Cardiac septum (tissue), 1 donor: Measurements from ENCODE around the gene SLC12A6. TPM values are rescaled to one million over a fixed set of nuclear protein-coding genes. Genes with fewer than 3 reads are reported as not detected.

Source experiments
- DNase-seq: peaks from one replicate; pipeline ENCODE4 v3.0.0-alpha.2; 2020; ENCODE audit warnings: low spot score
- intact Hi-C: fragments of 100-400 bp; cut with DNase I; formaldehyde crosslinking; loops from one replicate; pipeline ENCODE4 v1.14.0; 2022
- total RNA-seq: library from RNA; stranded (reverse); fragmentation: NEBNext Ultra II Directional; extraction: Animal tissue kit (Norgen Biotek cat#: 25700); gene quantifications from one replicate; pipeline ENCODE4 v1.2.1, GENCODE V29; 2021
- donor health status: DM: no; HTN: no; CAD: no.

The SLC12A6 gene
- total RNA-seq, 1 donor from 2014 or later: 18.2 TPM

GRCh38 chr15:34335176-34336032, 2.2 kb downstream of the SLC12A6 start:
- no peak for DNase-seq
- intact Hi-C loops: loop anchor here (10.0 kb wide), 1 partner anchor 111 kb away; the partner anchor contains the start of gene EMC4

- DNase-seq: no peak
- intact Hi-C loops: loop anchor here (10.0 kb wide), 1 partner anchor 110 kb away; the partner anchor contains the start of gene EMC4
Observed at GRCh38 chr15:34334672-34335071, 2.9 kb downstream of the SLC12A6 start.

- no peak for DNase-seq
- intact Hi-C loops: loop anchor here (10.0 kb wide), 1 partner anchor 108 kb away; the partner anchor contains the start of gene EMC4
Observed at GRCh38 chr15:34332553-34333120, 4.9 kb downstream of the SLC12A6 start.

- intact Hi-C loops: loop anchor here (10.0 kb wide), 1 partner anchor 107 kb away; the partner anchor contains the start of gene EMC4
- DNase-seq: no peak
Observed at GRCh38 chr15:34331809-34332208, 5.8 kb downstream of the SLC12A6 start.

GRCh38 chr15:34330279-34330678, 7.3 kb downstream of the SLC12A6 start:
- DNase-seq: no peak
- intact Hi-C loops: loop anchor here (10.0 kb wide), 1 partner anchor 105 kb away; the partner anchor contains the start of gene EMC4

- DNase-seq: no peak
- intact Hi-C loops: no loop called here
Observed at GRCh38 chr15:34329006-34329405, 8.6 kb downstream of the SLC12A6 start.

GRCh38 chr15:34327906-34328305, 9.7 kb downstream of the SLC12A6 start:
- DNase-seq: no peak
- intact Hi-C loops: no loop called here

- DNase-seq: no peak
- intact Hi-C loops: no loop called here
Observed at GRCh38 chr15:34325368-34325767, 12.2 kb downstream of the SLC12A6 start.

- intact Hi-C loops: no loop called here
- DNase-seq: no peak
Observed at GRCh38 chr15:34324933-34325332, 12.6 kb downstream of the SLC12A6 start.

- DNase-seq: no peak
- intact Hi-C loops: no loop called here
Observed at GRCh38 chr15:34323217-34323616, 14.4 kb downstream of the SLC12A6 start.

- intact Hi-C loops: loop anchor here (2.0 kb wide), 1 partner anchor 20 kb away; no protein-coding TSS in a partner anchor
- peak; percentile 87 for DNase-seq
Observed at GRCh38 chr15:34318277-34319079, 19.1 kb downstream of the SLC12A6 start.

- DNase-seq: no peak
- intact Hi-C loops: no loop called here
Observed at GRCh38 chr15:34314491-34315490, 22.8 kb downstream of the SLC12A6 start.

GRCh38 chr15:34311563-34311962, 26.0 kb downstream of the SLC12A6 start:
- intact Hi-C loops: no loop called here

GRCh38 chr15:34304613-34305012, 33.0 kb downstream of the SLC12A6 start:
- no peak for DNase-seq
- intact Hi-C loops: no loop called here

More at GRCh38 chr15:34311563-34311962, 26.0 kb downstream of the SLC12A6 start:
- DNase-seq: no peak

- intact Hi-C loops: no loop called here
Observed at GRCh38 chr15:34301058-34301457, 36.5 kb downstream of the SLC12A6 start.

GRCh38 chr15:34297059-34297458, 40.5 kb downstream of the SLC12A6 start:
- no peak for DNase-seq
- intact Hi-C loops: no loop called here

More at GRCh38 chr15:34301058-34301457, 36.5 kb downstream of the SLC12A6 start:
- DNase-seq: no peak

- no peak for DNase-seq
- intact Hi-C loops: no loop called here
Observed at GRCh38 chr15:34292621-34293020, 45.0 kb downstream of the SLC12A6 start.

- intact Hi-C loops: no loop called here
Observed at GRCh38 chr15:34284937-34285336, 52.6 kb downstream of the SLC12A6 start.

GRCh38 chr15:34282384-34282783, 55.2 kb downstream of the SLC12A6 start:
- no peak for DNase-seq
- intact Hi-C loops: no loop called here

More at GRCh38 chr15:34284937-34285336, 52.6 kb downstream of the SLC12A6 start:
- DNase-seq: no peak
